IMR-90 (cell line): ENCODE results near the gene SPATA33.

Source experiments
- CTCF ChIP-seq: conservative IDR thresholded peaks from 2 replicates; pipeline ENCODE4 v1.5.1; 2012; ENCODE audit warnings: mild to moderate bottlenecking, low read depth, low read length, improper control_type of control experiment
- MAFK ChIP-seq: IDR thresholded peaks from 2 replicates; pipeline ENCODE4 v1.6.1; 2012; ENCODE audit warnings: low read depth, low read length, improper control_type of control experiment
- MAZ ChIP-seq: IDR thresholded peaks from 2 replicates; pipeline ENCODE4 v1.6.1; 2012; ENCODE audit warnings: low read depth, mild to moderate bottlenecking, low read length, improper control_type of control experiment, moderate library complexity, borderline replicate concordance
- NFE2L2 ChIP-seq: fragments of 150-350 bp; IDR thresholded peaks from 2 replicates; pipeline ENCODE4 v1.6.1; 2016; ENCODE audit warnings: low read depth, mild to moderate bottlenecking, low read length
- POLR2A ChIP-seq: IDR thresholded peaks from 2 replicates; pipeline ENCODE4 v1.6.1; 2012; ENCODE audit warnings: mild to moderate bottlenecking, low read depth, low read length
- RAD21 ChIP-seq: IDR thresholded peaks from 2 replicates; pipeline ENCODE4 v1.6.1; 2012; ENCODE audit warnings: low read length, improper control_type of control experiment
- RFX5 ChIP-seq: IDR thresholded peaks from 2 replicates; pipeline ENCODE4 v1.8.0; 2012; ENCODE audit warnings: low read depth, mild to moderate bottlenecking, low read length, moderate library complexity
- SMC3 ChIP-seq: fragments of 150-350 bp; IDR thresholded peaks from 2 replicates; pipeline ENCODE4 v1.6.1; 2016; ENCODE audit warnings: low read depth, mild to moderate bottlenecking, antibody characterized with exemption, low read length, moderate library complexity

GRCh38 chr16:89636663-89637062 lies 21.0 kb upstream of the SPATA33 start:
- TF ChIP-seq RAD21 (no peak), POLR2A (no peak), RFX5 (no peak), NFE2L2 (no peak), CTCF (no peak), MAFK (no peak), SMC3 (no peak), MAZ (no peak)
